HepG2 (cell line): Measurements from ENCODE around the gene ZKSCAN1. TPM values are rescaled to one million over a fixed set of nuclear protein-coding genes. Genes with fewer than 3 reads are reported as not detected.

Experiments used
- HOXA7 ChIP-seq: sonication (generic); formaldehyde crosslinking; IDR thresholded peaks from 2 replicates; pipeline ENCODE4 v1.8.1; 2022; ENCODE audit warnings: mild to moderate bottlenecking, missing genetic modification reagents, moderate library complexity
- MTF2 ChIP-seq: sonication (generic); formaldehyde crosslinking; IDR thresholded peaks from 2 replicates; pipeline ENCODE4 v1.5.0; 2020; ENCODE audit warnings: missing genetic modification reagents, borderline replicate concordance
- MXD4 ChIP-seq: IDR thresholded peaks from 2 replicates; pipeline ENCODE4 v1.6.1; 2016; ENCODE audit warnings: mild to moderate bottlenecking, missing biosample characterization, missing genetic modification reagents
- MZF1 ChIP-seq: sonication (generic); formaldehyde crosslinking; IDR thresholded peaks from 2 replicates; pipeline ENCODE4 v1.8.1; 2023; ENCODE audit warnings: mild to moderate bottlenecking, missing genetic modification reagents, borderline replicate concordance
- NKX3-1 ChIP-seq: sonication (generic); formaldehyde crosslinking; IDR thresholded peaks from 2 replicates; pipeline ENCODE4 v1.5.0; 2020; ENCODE audit warnings: missing genetic modification reagents
- NPAS2 ChIP-seq: sonication (generic); formaldehyde crosslinking; IDR thresholded peaks from 2 replicates; pipeline ENCODE4 v1.8.0; 2022; ENCODE audit warnings: mild to moderate bottlenecking, missing genetic modification reagents, borderline replicate concordance
- ZMAT3 ChIP-seq: sonication (generic); formaldehyde crosslinking; conservative IDR thresholded peaks from 2 replicates; pipeline ENCODE4 v1.7.0; 2021; ENCODE audit warnings: missing genetic modification reagents
- ZNF205 ChIP-seq: IDR thresholded peaks from 2 replicates; pipeline ENCODE4 v1.6.1; 2018; ENCODE audit warnings: missing biosample characterization, missing genetic modification reagents
- ZNF30 ChIP-seq: sonication (generic); formaldehyde crosslinking; IDR thresholded peaks from 2 replicates; pipeline ENCODE4 v1.5.0; 2020; ENCODE audit warnings: mild to moderate bottlenecking, missing genetic modification reagents
- ZNF331 ChIP-seq: sonication (generic); formaldehyde crosslinking; IDR thresholded peaks from 2 replicates; pipeline ENCODE4 v1.4.0; 2020; ENCODE audit warnings: missing genetic modification reagents
- ZNF335 ChIP-seq: sonication (generic); formaldehyde crosslinking; IDR thresholded peaks from 2 replicates; pipeline ENCODE4 v1.4.0; 2020; ENCODE audit warnings: missing genetic modification reagents
- ZNF350 ChIP-seq: sonication (generic); formaldehyde crosslinking; IDR thresholded peaks from 2 replicates; pipeline ENCODE4 v1.4.0; 2020; ENCODE audit warnings: mild to moderate bottlenecking, low read depth, missing genetic modification reagents, borderline replicate concordance
- ZNF383 ChIP-seq: sonication (generic); formaldehyde crosslinking; IDR thresholded peaks from 2 replicates; pipeline ENCODE4 v1.4.0; 2020; ENCODE audit warnings: missing genetic modification reagents, mild to moderate bottlenecking, borderline replicate concordance
- ZNF530 ChIP-seq: sonication (generic); formaldehyde crosslinking; IDR thresholded peaks from 2 replicates; pipeline ENCODE4 v1.5.0; 2020; ENCODE audit warnings: low read depth, mild to moderate bottlenecking, missing genetic modification reagents
- ZNF547 ChIP-seq: sonication (generic); formaldehyde crosslinking; IDR thresholded peaks from 2 replicates; pipeline ENCODE4 v1.5.1; 2020; ENCODE audit warnings: mild to moderate bottlenecking, missing genetic modification reagents
- ZNF773 ChIP-seq: sonication (generic); formaldehyde crosslinking; IDR thresholded peaks from 2 replicates; pipeline ENCODE4 v1.4.0; 2020; ENCODE audit warnings: missing genetic modification reagents, borderline replicate concordance
- ZNF816 ChIP-seq: sonication (generic); formaldehyde crosslinking; IDR thresholded peaks from 2 replicates; pipeline ENCODE4 v1.8.0; 2022; ENCODE audit warnings: missing genetic modification reagents, mild to moderate bottlenecking, borderline replicate concordance
- ZSCAN21 ChIP-seq: sonication (generic); formaldehyde crosslinking; IDR thresholded peaks from 2 replicates; pipeline ENCODE4 v1.8.0; 2022; ENCODE audit warnings: mild to moderate bottlenecking, missing genetic modification reagents, moderate library complexity, borderline replicate concordance
- ZSCAN22 ChIP-seq: sonication (generic); formaldehyde crosslinking; IDR thresholded peaks from 2 replicates; pipeline ENCODE4 v1.4.0; 2020; ENCODE audit warnings: mild to moderate bottlenecking, missing genetic modification reagents
- polyA plus RNA-seq, 8 experiments: library from polyadenylated mRNA; depleted of rRNA in 3 of 8; stranded (reverse) in 7 of 8; unstranded in 1 of 8; fragments of >200 nt; fragmentation: Illumina TruSeq in 4 of 8; extraction: Trizol in 4 of 8; gene quantifications; 2 replicates each; pipeline versions ENCODE4 v1.2.1 to v1.2.3, GENCODE V29; 2011 to 2016; ENCODE audit warnings: low read depth in 4 of 8, missing spikeins in 1 of 8, mixed read lengths in 1 of 8; ENCODE audit not compliant: insufficient read depth in 1 of 8
- total RNA-seq, 5 experiments: library from RNA; depleted of rRNA; stranded (reverse); fragments of >200 nt; fragmentation: Illumina TruSeq; extraction: Trizol; gene quantifications; 2 replicates each; pipeline ENCODE4 v1.2.3, GENCODE V29; 2016; ENCODE audit warnings: low read depth in 1 of 5
- TF ChIP-seq, protein P1 (sequence below): sonication (generic); formaldehyde crosslinking; IDR thresholded peaks from 2 replicates; pipeline ENCODE4 v1.4.0; 2020; ENCODE audit warnings: missing genetic modification reagents
- TF ChIP-seq, protein P2 (sequence below): sonication (generic); formaldehyde crosslinking; IDR thresholded peaks from 2 replicates; pipeline ENCODE4 v1.4.0; 2020; ENCODE audit warnings: missing genetic modification reagents
- TF ChIP-seq, protein P3 (sequence below): IDR thresholded peaks from 2 replicates; pipeline ENCODE4 v1.6.1; 2016; ENCODE audit warnings: low read depth, control low read depth

Gene ZKSCAN1
- total and polyA plus RNA-seq, 2 of the 13 experiments (the other 11 are each of a cell fraction or from before 2014, with no cell fraction given): 46.4 to 60.6 TPM

DNA sequence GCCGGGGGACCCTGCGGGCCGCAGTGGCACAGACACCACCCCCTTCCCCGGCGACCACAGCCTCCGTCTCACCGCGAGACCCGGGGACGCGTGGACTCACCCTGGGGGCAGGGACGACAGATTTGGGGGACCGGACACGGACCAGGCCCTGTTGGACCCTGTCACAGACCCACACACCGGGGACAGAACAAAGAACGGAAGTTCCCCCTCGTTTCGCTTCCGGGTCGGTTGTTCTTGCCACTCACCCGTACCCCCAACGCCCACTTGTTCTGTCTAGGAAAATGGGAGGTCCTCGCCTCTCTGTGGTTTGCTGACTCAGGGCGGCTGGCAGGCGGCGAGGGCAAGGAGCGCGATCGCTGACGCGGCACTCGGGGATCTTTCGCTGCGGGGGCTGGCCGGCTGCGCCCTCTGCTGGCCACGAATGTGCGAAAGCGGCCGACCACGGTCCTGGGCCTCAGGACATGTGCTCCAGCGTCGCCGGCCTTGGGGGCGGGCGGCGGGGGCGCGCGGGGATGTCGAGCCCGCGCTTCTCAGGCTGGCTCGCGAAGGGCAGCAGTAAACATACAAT is 66.2 kb downstream of the ZKSCAN1 start, which contains the start of gene ZNF3 (continued):
- TF ChIP-seq HOXA7 (CRISPR knock-in tag) (no peak), MZF1 (CRISPR knock-in tag) (no peak), ZSCAN22 (CRISPR knock-in tag) (no peak; the same call in 1 of the 2 replicates), NPAS2 (CRISPR knock-in tag) (no peak), ZNF205 (CRISPR knock-in tag) (peak; percentile 94), ZNF383 (CRISPR knock-in tag) (no peak; the same call in 1 of the 2 replicates), ZNF30 (CRISPR knock-in tag) (peak; percentile 87; the same call in 1 of the 2 replicates), ZNF530 (CRISPR knock-in tag) (no peak), ZNF773 (CRISPR knock-in tag) (no peak), ZNF331 (CRISPR knock-in tag) (peak; percentile 91; the same call in 1 of the 2 replicates), ZNF816 (peak; percentile 79), ZMAT3 (peak; percentile 91; the same call in 1 of the 2 replicates), ZNF547 (CRISPR knock-in tag) (peak; percentile 95; the same call in 1 of the 2 replicates), ZSCAN21 (peak; percentile 85), MXD4 (CRISPR knock-in tag) (peak; percentile 96), MTF2 (CRISPR knock-in tag) (no peak), ZNF335 (CRISPR knock-in tag) (no peak), ZNF350 (CRISPR knock-in tag) (peak; percentile 88), NKX3-1 (CRISPR knock-in tag) (peak; percentile 46; the same call in 1 of the 2 replicates)
- TF ChIP-seq, protein P1, sequence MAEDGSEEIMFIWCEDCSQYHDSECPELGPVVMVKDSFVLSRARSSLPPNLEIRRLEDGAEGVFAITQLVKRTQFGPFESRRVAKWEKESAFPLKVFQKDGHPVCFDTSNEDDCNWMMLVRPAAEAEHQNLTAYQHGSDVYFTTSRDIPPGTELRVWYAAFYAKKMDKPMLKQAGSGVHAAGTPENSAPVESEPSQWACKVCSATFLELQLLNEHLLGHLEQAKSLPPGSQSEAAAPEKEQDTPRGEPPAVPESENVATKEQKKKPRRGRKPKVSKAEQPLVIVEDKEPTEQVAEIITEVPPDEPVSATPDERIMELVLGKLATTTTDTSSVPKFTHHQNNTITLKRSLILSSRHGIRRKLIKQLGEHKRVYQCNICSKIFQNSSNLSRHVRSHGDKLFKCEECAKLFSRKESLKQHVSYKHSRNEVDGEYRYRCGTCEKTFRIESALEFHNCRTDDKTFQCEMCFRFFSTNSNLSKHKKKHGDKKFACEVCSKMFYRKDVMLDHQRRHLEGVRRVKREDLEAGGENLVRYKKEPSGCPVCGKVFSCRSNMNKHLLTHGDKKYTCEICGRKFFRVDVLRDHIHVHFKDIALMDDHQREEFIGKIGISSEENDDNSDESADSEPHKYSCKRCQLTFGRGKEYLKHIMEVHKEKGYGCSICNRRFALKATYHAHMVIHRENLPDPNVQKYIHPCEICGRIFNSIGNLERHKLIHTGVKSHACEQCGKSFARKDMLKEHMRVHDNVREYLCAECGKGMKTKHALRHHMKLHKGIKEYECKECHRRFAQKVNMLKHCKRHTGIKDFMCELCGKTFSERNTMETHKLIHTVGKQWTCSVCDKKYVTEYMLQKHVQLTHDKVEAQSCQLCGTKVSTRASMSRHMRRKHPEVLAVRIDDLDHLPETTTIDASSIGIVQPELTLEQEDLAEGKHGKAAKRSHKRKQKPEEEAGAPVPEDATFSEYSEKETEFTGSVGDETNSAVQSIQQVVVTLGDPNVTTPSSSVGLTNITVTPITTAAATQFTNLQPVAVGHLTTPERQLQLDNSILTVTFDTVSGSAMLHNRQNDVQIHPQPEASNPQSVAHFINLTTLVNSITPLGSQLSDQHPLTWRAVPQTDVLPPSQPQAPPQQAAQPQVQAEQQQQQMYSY (CRISPR knock-in tag): no peak
- TF ChIP-seq, protein P2, sequence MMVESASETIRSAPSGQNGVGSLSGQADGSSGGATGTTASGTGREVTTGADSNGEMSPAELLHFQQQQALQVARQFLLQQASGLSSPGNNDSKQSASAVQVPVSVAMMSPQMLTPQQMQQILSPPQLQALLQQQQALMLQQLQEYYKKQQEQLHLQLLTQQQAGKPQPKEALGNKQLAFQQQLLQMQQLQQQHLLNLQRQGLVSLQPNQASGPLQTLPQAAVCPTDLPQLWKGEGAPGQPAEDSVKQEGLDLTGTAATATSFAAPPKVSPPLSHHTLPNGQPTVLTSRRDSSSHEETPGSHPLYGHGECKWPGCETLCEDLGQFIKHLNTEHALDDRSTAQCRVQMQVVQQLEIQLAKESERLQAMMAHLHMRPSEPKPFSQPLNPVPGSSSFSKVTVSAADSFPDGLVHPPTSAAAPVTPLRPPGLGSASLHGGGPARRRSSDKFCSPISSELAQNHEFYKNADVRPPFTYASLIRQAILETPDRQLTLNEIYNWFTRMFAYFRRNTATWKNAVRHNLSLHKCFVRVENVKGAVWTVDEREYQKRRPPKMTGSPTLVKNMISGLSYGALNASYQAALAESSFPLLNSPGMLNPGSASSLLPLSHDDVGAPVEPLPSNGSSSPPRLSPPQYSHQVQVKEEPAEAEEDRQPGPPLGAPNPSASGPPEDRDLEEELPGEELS: peak; percentile 74; the same call in 1 of the 2 replicates
- TF ChIP-seq, protein P3, sequence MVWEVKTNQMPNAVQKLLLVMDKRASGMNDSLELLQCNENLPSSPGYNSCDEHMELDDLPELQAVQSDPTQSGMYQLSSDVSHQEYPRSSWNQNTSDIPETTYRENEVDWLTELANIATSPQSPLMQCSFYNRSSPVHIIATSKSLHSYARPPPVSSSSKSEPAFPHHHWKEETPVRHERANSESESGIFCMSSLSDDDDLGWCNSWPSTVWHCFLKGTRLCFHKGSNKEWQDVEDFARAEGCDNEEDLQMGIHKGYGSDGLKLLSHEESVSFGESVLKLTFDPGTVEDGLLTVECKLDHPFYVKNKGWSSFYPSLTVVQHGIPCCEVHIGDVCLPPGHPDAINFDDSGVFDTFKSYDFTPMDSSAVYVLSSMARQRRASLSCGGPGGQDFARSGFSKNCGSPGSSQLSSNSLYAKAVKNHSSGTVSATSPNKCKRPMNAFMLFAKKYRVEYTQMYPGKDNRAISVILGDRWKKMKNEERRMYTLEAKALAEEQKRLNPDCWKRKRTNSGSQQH (CRISPR knock-in tag): peak; percentile 58; the same call in 1 of the 2 replicates
